GM21360 (cell line): ENCODE measurements around the gene ITPRID2.
"Not testable (repeated sequence)": the region's sequence is repeated elsewhere in the genome, so short reads cannot be mapped to it uniquely, and the experiment has no call there.

Source experiments
- ATAC-seq: cut with Tn5 transposase; IDR thresholded peaks from one replicate; pipeline ENCODE4 v1.9.1; 2021; ENCODE audit warnings: mild to moderate bottlenecking, moderate library complexity; ENCODE audit not compliant: unreplicated experiment

ITPRID2 gene

GRCh38 chr2:181958726-181959125 lies 67.2 kb downstream of the ITPRID2 start:
- no peak for ATAC-seq

- no peak for ATAC-seq
Observed at GRCh38 chr2:181959508-181959907, 68.0 kb downstream of the ITPRID2 start.

- ATAC-seq, result not testable (repeated sequence)
Observed at GRCh38 chr2:181961167-181961566, 69.6 kb downstream of the ITPRID2 start.

GRCh38 chr2:181962142-181962541 lies 70.6 kb downstream of the ITPRID2 start:
- ATAC-seq, result no peak

- ATAC-seq, result no peak
Observed at GRCh38 chr2:181970160-181970794, 78.7 kb downstream of the ITPRID2 start.

- ATAC-seq, result no peak
Observed at GRCh38 chr2:181971032-181971431, 79.5 kb downstream of the ITPRID2 start.

- no peak for ATAC-seq
Observed at GRCh38 chr2:181972431-181973170, 81.1 kb downstream of the ITPRID2 start.

- no peak for ATAC-seq
Observed at GRCh38 chr2:181973171-181973783, 81.7 kb downstream of the ITPRID2 start.

- ATAC-seq, result no peak
Observed at GRCh38 chr2:181977661-181978350, 86.3 kb downstream of the ITPRID2 start.

- no peak for ATAC-seq
Observed at GRCh38 chr2:181978351-181979150, 87.0 kb downstream of the ITPRID2 start.
